Panc1 (cell line): ENCODE measurements around the gene HSD17B2. TPM values are rescaled to one million over a fixed set of nuclear protein-coding genes. Genes with fewer than 3 reads are reported as not detected.

Source experiments
- ATAC-seq: fragments of 200-7000 bp; cut with Tn5 transposase; 2 replicates; pipeline ENCODE4 v1.9.1; 2020; ENCODE audit warnings: mild to moderate bottlenecking, moderate library complexity
- BruUV-seq: library from RNA; stranded (reverse); fragments of 400-500 nt; replicated peaks from 2 replicates; lab custom pipeline; 2021; lab: Mats Ljungman, UMichigan
- CTCF ChIA-PET: fragments of 300-600 bp; sonication (Branson Sonifier 250); formaldehyde crosslinking; loops from one replicate; lab custom pipeline; 2022; ENCODE audit warnings: antibody characterized with exemption; lab: Charles Lee
- POLR2A ChIA-PET: fragments of 300-600 bp; sonication (Branson Sonifier 250); formaldehyde crosslinking; loops from one replicate; lab custom pipeline; 2022; ENCODE audit warnings: antibody characterized with exemption; lab: Charles Lee
- DNase-seq: peaks from one replicate; pipeline ENCODE4 v3.0.0-alpha.2; 2010; ENCODE audit warnings: low read depth, low spot score
- H3K27ac ChIP-seq: 2 replicates; pipeline ENCODE4 v1.5.1; 2011; ENCODE audit warnings: mild to moderate bottlenecking, low read length, inconsistent platforms
- H3K27me3 ChIP-seq: fragments of 200-500 bp; sonication (Bioruptor generic); 2 replicates; pipeline ENCODE4 v1.6.0; 2014; ENCODE audit warnings: low read length, inconsistent platforms; ENCODE audit not compliant: control insufficient read depth, insufficient read depth
- H3K36me3 ChIP-seq: fragments of 200-500 bp; sonication (Bioruptor generic); 2 replicates; pipeline ENCODE4 v1.5.1; 2014; ENCODE audit warnings: inconsistent platforms, mild to moderate bottlenecking, low read length, moderate library complexity; ENCODE audit not compliant: control insufficient read depth, insufficient read depth
- H3K4me1 ChIP-seq: 2 replicates; pipeline ENCODE4 v1.5.1; 2011; ENCODE audit warnings: inconsistent platforms, mild to moderate bottlenecking, low read length, moderate library complexity; ENCODE audit not compliant: control insufficient read depth, insufficient read depth
- H3K4me3 ChIP-seq, 2 experiments: 2 replicates each; pipeline ENCODE4 v1.5.1; 2011 to 2012; ENCODE audit warnings: low read depth in 2 of 2, low read length in 2 of 2, mild to moderate bottlenecking in 2 of 2, inconsistent platforms in 1 of 2, moderate library complexity in 1 of 2
- H3K9me3 ChIP-seq: fragments of 200-500 bp; sonication (Bioruptor generic); 2 replicates; pipeline ENCODE4 v1.5.1; 2014; ENCODE audit warnings: low read depth, mild to moderate bottlenecking, inconsistent platforms, low read length, moderate library complexity; ENCODE audit not compliant: control insufficient read depth, insufficient read depth
- POLR2AphosphoS5 ChIP-seq: IDR thresholded peaks from 2 replicates; pipeline ENCODE4 v1.6.1; 2012; ENCODE audit warnings: mild to moderate bottlenecking, low read depth, low read length, moderate library complexity
- SIN3A ChIP-seq: IDR thresholded peaks from 2 replicates; pipeline ENCODE4 v1.6.1; 2012; ENCODE audit warnings: low read depth, mild to moderate bottlenecking, low read length, moderate library complexity, borderline replicate concordance; ENCODE audit not compliant: insufficient read depth
- TCF7L2 ChIP-seq: IDR thresholded peaks from 2 replicates; pipeline ENCODE4 v1.6.1; 2011; ENCODE audit warnings: mild to moderate bottlenecking, low read depth, low read length, inconsistent platforms
- in situ Hi-C: cut with HindIII; loops from 2 replicates; pipeline ENCODE4 v1.10.0; 2016; ENCODE audit warnings: low sequenced_read_pairs, low pct_unique_long_range_greater_than_20kb
- intact Hi-C: fragments of 100-400 bp; cut with micrococcal nuclease; formaldehyde crosslinking; loops from one replicate; pipeline ENCODE4 v1.10.0; 2022; ENCODE audit not compliant: unreplicated experiment
- total RNA-seq: library from RNA; stranded (reverse); gene quantifications from one replicate; pipeline ENCODE4 v1.2.1, GENCODE V29; 2021; ENCODE audit not compliant: unreplicated experiment
- TF ChIP-seq, protein P1 (sequence below), 2 experiments: IDR thresholded peaks; 2 replicates each; pipeline ENCODE4 v1.6.1; 2011 to 2012; ENCODE audit warnings: low read depth in 2 of 2, control low read depth in 1 of 2, low read length in 1 of 2, mild to moderate bottlenecking in 1 of 2, moderate library complexity in 1 of 2; ENCODE audit not compliant: insufficient read depth in 1 of 2
- TF ChIP-seq, protein P2 (sequence below): fragments of 450-650 bp; IDR thresholded peaks from 2 replicates; pipeline ENCODE4 v1.5.1; 2017; ENCODE audit warnings: mild to moderate bottlenecking

The HSD17B2 gene
- total RNA-seq, 1 experiment from 2014 or later: 0.41 TPM

DNA sequence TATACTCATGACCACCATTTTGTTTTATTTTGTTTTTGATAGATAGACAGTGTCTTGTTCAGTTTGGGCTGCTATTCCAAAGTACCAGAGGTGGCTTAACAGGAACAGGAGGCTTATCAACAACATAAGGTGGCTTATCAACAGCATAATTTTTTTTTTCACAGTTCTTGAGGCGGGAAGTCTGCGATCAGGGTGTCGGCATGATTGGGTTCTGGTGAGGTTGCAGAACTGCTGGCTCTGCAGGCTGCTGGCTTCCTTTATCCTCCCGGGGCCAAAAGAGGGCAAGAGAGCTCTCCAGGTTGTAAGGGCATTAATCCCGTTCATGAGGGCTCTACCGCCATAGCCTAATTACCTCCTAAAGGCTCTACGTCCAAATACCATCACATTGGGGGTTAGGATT is 11.8 kb upstream of the HSD17B2 start:
- H3K27ac ChIP-seq: no peak overlapping the region
- H3K9me3 ChIP-seq: no peaks in the 10 kb centered on the region
- ChIA-PET CTCF (no interaction called here), POLR2A (no interaction called here)
- no peaks in the 10 kb centered on the region for H3K36me3 ChIP-seq
- BruUV-seq: no TSS peak
- DNase-seq (no peak), ATAC-seq (no peak)
- no peaks in the 10 kb centered on the region for H3K4me1 ChIP-seq
- TF ChIP-seq TCF7L2: no peak
- TF ChIP-seq, protein P1, sequence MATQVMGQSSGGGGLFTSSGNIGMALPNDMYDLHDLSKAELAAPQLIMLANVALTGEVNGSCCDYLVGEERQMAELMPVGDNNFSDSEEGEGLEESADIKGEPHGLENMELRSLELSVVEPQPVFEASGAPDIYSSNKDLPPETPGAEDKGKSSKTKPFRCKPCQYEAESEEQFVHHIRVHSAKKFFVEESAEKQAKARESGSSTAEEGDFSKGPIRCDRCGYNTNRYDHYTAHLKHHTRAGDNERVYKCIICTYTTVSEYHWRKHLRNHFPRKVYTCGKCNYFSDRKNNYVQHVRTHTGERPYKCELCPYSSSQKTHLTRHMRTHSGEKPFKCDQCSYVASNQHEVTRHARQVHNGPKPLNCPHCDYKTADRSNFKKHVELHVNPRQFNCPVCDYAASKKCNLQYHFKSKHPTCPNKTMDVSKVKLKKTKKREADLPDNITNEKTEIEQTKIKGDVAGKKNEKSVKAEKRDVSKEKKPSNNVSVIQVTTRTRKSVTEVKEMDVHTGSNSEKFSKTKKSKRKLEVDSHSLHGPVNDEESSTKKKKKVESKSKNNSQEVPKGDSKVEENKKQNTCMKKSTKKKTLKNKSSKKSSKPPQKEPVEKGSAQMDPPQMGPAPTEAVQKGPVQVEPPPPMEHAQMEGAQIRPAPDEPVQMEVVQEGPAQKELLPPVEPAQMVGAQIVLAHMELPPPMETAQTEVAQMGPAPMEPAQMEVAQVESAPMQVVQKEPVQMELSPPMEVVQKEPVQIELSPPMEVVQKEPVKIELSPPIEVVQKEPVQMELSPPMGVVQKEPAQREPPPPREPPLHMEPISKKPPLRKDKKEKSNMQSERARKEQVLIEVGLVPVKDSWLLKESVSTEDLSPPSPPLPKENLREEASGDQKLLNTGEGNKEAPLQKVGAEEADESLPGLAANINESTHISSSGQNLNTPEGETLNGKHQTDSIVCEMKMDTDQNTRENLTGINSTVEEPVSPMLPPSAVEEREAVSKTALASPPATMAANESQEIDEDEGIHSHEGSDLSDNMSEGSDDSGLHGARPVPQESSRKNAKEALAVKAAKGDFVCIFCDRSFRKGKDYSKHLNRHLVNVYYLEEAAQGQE (IDR thresholded peaks at IDR 0.05; ENCODE audit: insufficient read depth in 1 of 2, low read depth in 2 of 2, low read length in 1 of 2): no peak
- TF ChIP-seq POLR2AphosphoS5: no peak
- TF ChIP-seq SIN3A: no peak
- TF ChIP-seq, protein P2, sequence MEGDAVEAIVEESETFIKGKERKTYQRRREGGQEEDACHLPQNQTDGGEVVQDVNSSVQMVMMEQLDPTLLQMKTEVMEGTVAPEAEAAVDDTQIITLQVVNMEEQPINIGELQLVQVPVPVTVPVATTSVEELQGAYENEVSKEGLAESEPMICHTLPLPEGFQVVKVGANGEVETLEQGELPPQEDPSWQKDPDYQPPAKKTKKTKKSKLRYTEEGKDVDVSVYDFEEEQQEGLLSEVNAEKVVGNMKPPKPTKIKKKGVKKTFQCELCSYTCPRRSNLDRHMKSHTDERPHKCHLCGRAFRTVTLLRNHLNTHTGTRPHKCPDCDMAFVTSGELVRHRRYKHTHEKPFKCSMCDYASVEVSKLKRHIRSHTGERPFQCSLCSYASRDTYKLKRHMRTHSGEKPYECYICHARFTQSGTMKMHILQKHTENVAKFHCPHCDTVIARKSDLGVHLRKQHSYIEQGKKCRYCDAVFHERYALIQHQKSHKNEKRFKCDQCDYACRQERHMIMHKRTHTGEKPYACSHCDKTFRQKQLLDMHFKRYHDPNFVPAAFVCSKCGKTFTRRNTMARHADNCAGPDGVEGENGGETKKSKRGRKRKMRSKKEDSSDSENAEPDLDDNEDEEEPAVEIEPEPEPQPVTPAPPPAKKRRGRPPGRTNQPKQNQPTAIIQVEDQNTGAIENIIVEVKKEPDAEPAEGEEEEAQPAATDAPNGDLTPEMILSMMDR: no peak
- peaks cover 4% of the 10 kb centered on the region; the same call in 1 of the 2 replicates for H3K27me3 ChIP-seq
- in situ Hi-C loops (no loop called here), intact Hi-C loops (no loop called here)
- H3K4me3 ChIP-seq: no peak overlapping the region

DNA sequence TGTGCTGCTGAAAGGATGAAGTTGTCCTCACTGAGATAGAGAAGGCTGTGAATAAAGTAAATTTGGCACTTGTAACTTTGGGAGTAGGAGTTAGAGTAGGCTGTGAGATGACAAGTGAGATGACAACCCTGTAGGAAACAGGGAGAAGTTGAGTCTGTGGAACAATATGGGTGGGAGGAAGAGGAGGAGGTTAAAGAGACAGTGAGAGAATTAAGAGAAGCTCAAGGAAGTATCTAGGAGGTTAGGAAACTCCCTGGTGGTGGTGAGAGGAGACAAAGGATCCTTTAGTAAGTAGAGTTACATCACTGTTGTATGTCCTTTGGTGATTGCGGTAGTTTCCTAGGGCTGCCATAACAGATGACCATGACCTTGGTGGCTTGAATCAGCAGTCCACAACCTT is 10.7 kb upstream of the HSD17B2 start:
- Histone ChIP-seq H3K4me1 (no peaks in the 10 kb centered on the region), H3K9me3 (no peaks in the 10 kb centered on the region), H3K27me3 (peaks cover 4% of the 10 kb centered on the region; the same call in 1 of the 2 replicates), H3K4me3 (no peak overlapping the region), H3K27ac (no peak overlapping the region), H3K36me3 (no peaks in the 10 kb centered on the region)
- DNase-seq (no peak), ATAC-seq (no peak)
- intact Hi-C loops: no loop called here
- no TSS peak for BruUV-seq
- POLR2A ChIA-PET: no interaction called here
- in situ Hi-C loops: no loop called here
- TF ChIP-seq, protein P1 (IDR thresholded peaks at IDR 0.05; ENCODE audit: insufficient read depth in 1 of 2, low read depth in 2 of 2, low read length in 1 of 2): no peak
- TF ChIP-seq TCF7L2: no peak
- TF ChIP-seq, protein P2: no peak
- no peak for TF ChIP-seq SIN3A
- no peak for TF ChIP-seq POLR2AphosphoS5
- CTCF ChIA-PET: no interaction called here
